Activated CD8-positive, alpha-beta T cell treated with anti-CD3 and anti-CD28 coated beads, Interleukin-2, amount 10 ng/mL, durations not matched to agents 7 days and 5 days (primary cell): ENCODE results near the gene KCNRG. TPM values are rescaled to one million over a fixed set of nuclear protein-coding genes. Genes with fewer than 3 reads are reported as not detected.
"Not testable (repeated sequence)": the region's sequence is repeated elsewhere in the genome, so short reads cannot be mapped to it uniquely, and the experiment has no call there.

Experiments used
- ATAC-seq: fragments of 150-1000 bp; cut with Tn5 transposase; one replicate; pipeline ENCODE4 v1.10.0; 2021; ENCODE audit warnings: moderate library complexity
- CTCF ChIA-PET: fragments of 350-600 bp; sonication (Branson Sonifier 250); formaldehyde crosslinking; loops from one replicate; lab custom pipeline; 2021; ENCODE audit warnings: antibody characterized with exemption; lab: Charles Lee
- POLR2A ChIA-PET: fragments of 350-600 bp; sonication (Branson Sonifier 250); formaldehyde crosslinking; loops from one replicate; lab custom pipeline; 2021; ENCODE audit warnings: antibody characterized with exemption; lab: Charles Lee
- DNase-seq: peaks from one replicate; pipeline ENCODE4 v3.0.0-alpha.2; 2020
- H3K27ac Mint-ChIP-seq: one replicate; pipeline ENCODE4 v1.8.0; 2021; ENCODE audit warnings: mild to moderate bottlenecking, mixed read lengths
- H3K27me3 Mint-ChIP-seq: one replicate; pipeline ENCODE4 v1.8.0; 2021; ENCODE audit warnings: low read depth, mixed read lengths
- H3K36me3 Mint-ChIP-seq: one replicate; pipeline ENCODE4 v1.8.0; 2021; ENCODE audit warnings: low read depth, mixed read lengths
- H3K4me1 Mint-ChIP-seq: one replicate; pipeline ENCODE4 v1.8.0; 2021; ENCODE audit warnings: low read depth, mixed read lengths
- H3K4me3 Mint-ChIP-seq: one replicate; pipeline ENCODE4 v1.8.0; 2021; ENCODE audit warnings: mild to moderate bottlenecking, mixed read lengths
- H3K9me3 Mint-ChIP-seq: one replicate; pipeline ENCODE4 v1.8.0; 2022; ENCODE audit warnings: mixed read lengths; ENCODE audit not compliant: insufficient read depth
- microRNA-seq: library from miRNA; unstranded; fragments of <30 nt; microRNA quantifications from one replicate; pipeline ENCODE4 v1.2.0, GENCODE V29; 2022
- total RNA-seq, 2 experiments: library from RNA; stranded (reverse); gene quantifications; one replicate each; pipeline ENCODE4 v1.2.3, GENCODE V29; 2021

Gene KCNRG
- total RNA-seq, 2 experiments from 2014 or later, result 0.18 to 0.82 TPM

DNA sequence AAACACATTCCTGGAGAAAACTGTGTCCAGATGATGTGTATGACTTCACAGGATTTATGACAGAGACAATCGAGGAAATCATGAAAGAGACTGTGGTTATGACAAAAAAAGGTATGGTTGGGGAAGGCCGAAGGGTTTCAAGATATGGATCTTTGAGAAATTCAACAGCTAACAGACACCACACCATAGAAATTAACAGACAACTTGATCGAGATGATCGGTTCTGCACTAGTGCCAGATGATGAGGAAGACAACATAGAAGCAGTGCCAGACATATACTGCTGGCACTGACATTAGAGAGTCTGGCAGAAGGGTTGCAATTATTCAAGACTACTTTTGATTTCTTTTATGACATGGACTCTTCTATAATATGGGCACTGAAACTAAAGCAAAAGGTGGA, 37.2 kb downstream of the KCNRG start:
- Mint-ChIP-seq H3K4me1 (peaks cover 36% of the 10 kb centered on the region), H3K27me3 (no peaks in the 10 kb centered on the region), H3K27ac (peak overlapping the region; percentile 26), H3K9me3 (no peaks in the 10 kb centered on the region), H3K4me3 (no peak overlapping the region), H3K36me3 (peaks cover 59% of the 10 kb centered on the region)
- no peak for ATAC-seq
- ChIA-PET CTCF (no interaction called here), POLR2A (no interaction called here)
- DNase-seq, result no peak

DNA sequence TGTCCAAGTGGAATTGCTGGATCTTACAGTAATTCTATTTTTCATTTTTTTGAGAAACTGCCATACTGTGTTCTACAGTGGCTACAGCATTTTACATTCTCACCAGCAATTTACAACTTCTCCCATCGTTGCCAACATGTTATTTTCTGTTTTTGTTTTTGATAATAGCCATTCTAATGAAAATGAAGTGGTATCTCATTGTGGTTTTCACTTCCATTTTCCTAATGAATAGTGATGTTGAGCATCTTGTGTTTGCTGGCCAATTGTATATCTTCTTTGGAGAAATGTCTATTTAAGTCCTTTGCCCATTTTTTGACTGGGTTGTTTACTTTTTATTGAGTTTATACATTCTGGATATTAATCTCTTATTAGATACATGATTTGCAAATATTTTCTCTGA, 38.6 kb downstream of the KCNRG start:
- no peaks in the 10 kb centered on the region for H3K27me3 Mint-ChIP-seq
- ATAC-seq (no peak), DNase-seq (no peak)
- ChIA-PET CTCF (no interaction called here), POLR2A (no interaction called here)
- no peak overlapping the region for H3K4me3 Mint-ChIP-seq
- no peaks in the 10 kb centered on the region for H3K9me3 Mint-ChIP-seq
- H3K27ac Mint-ChIP-seq, result no peak overlapping the region
- peaks cover 69% of the 10 kb centered on the region for H3K36me3 Mint-ChIP-seq
- H3K4me1 Mint-ChIP-seq, result peaks cover 46% of the 10 kb centered on the region

DNA sequence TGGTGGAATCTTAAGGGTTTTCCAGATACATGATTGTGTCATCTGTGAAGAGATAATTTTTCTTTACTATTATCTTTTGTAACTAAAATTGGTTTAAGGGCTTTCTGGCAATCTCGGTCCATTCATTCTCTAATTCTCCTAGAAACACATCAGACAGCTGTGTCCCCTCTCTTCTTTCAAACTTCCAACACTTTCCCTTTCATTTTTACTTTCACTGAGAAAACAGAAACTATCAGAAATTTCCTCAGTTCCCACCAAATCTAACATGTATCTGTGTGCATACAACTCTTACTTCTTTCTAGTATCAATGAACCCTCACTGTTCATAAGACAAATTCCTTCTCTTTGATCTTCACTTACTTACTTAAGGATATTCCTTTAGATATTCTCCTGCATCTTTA, 40.2 kb downstream of the KCNRG start:
- Mint-ChIP-seq H3K9me3 (no peaks in the 10 kb centered on the region), H3K27me3 (no peaks in the 10 kb centered on the region), H3K36me3 (peaks cover 77% of the 10 kb centered on the region), H3K4me1 (peaks cover 51% of the 10 kb centered on the region), H3K27ac (no peak overlapping the region), H3K4me3 (no peak overlapping the region)
- ChIA-PET POLR2A (no interaction called here), CTCF (no interaction called here)
- DNase-seq, result no peak
- ATAC-seq, result no peak

DNA sequence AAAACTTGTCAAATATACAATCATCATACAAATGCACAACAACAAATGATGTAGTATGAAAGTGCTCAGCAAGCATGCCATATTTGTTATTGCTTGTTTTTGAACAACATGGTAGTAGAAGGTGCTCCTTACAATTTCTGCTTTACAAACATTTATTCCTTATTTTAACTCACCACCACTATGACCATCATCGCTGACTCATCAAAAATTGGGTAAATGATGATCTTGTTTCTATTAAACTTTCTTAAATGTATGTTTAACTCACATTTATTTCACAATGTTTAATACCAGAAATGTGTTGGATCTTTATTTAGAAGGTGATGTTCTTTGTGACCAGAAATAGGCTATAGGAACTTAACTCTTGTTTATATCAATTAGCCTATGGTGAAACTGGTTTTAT, 45.5 kb downstream of the KCNRG start:
- Mint-ChIP-seq H3K36me3 (peaks cover 54% of the 10 kb centered on the region), H3K27ac (no peak overlapping the region), H3K27me3 (no peaks in the 10 kb centered on the region), H3K9me3 (no peaks in the 10 kb centered on the region), H3K4me3 (no peak overlapping the region), H3K4me1 (peaks cover 27% of the 10 kb centered on the region)
- POLR2A ChIA-PET, result interaction anchor here (1.1 kb wide), 1 partner anchor 20 kb away, joined by 3 read pairs; no protein-coding TSS in a partner anchor
- CTCF ChIA-PET, result interaction anchor here (1.0 to 1.8 kb wide), 2 partner anchors 18 to 851 kb away, joined by 3 to 5 read pairs; no protein-coding TSS in a partner anchor
- ATAC-seq, result no peak
- no peak for DNase-seq

DNA sequence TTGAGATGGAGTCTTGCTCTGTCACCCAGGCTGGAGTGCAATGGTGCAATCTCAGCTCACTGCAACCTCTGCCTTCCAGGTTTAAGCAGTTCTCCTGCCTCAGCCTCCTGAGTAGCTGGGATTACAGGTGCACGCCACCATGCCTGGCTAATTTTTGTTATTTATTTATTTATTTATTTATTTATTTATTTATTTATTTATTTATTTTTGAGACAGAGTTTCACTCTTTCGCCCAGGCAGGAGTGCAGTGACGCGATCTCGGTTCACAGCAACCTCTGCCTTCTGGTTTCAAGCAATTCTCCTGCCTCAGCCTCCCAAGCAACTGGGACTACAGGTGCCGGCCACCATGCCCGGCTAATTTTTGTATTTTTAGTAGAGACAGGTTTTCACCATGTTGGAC, 47.1 kb downstream of the KCNRG start:
- Mint-ChIP-seq H3K4me1 (peaks cover 21% of the 10 kb centered on the region), H3K36me3 (peaks cover 57% of the 10 kb centered on the region)
- H3K4me3 Mint-ChIP-seq, ATAC-seq, H3K27ac Mint-ChIP-seq, H3K27me3 Mint-ChIP-seq, DNase-seq, H3K9me3 Mint-ChIP-seq: not testable (repeated sequence)
- ChIA-PET CTCF (interaction anchor here (0.9 to 1.8 kb wide), 2 partner anchors 23 to 65 kb away, joined by 3 to 4 read pairs; partner anchors contain the start of gene TRIM13), POLR2A (interaction anchor here (0.6 kb wide), 1 partner anchor 21 kb away, joined by 3 read pairs; no protein-coding TSS in a partner anchor)

DNA sequence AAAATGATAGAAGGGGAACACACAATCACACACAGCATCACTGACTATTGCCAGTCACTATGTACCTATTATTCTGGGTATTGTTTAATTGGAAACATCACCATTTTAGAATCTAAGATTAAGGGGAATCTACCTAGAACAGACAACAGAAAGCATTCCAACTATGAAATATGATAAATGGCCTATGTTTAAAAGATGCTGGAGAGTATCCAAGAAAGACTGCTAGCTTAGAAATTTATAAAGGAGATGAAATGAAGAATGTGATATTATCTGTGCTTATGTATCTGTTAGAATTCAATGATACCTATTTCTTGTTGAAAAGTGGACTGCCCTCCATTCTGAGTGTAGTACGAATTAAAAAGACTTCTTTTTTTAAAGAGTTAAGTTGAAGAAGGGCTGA, 50.5 kb downstream of the KCNRG start:
- ChIA-PET POLR2A (interaction anchor here (0.6 to 1.1 kb wide), 2 partner anchors 15 to 67 kb away, joined by 3 read pairs; no protein-coding TSS in a partner anchor), CTCF (interaction anchor here (0.7 to 1.0 kb wide), 2 partner anchors 23 to 88 kb away, joined by 3 to 4 read pairs; no protein-coding TSS in a partner anchor)
- peaks cover 22% of the 10 kb centered on the region for H3K4me1 Mint-ChIP-seq
- no peak for ATAC-seq
- no peak overlapping the region for H3K4me3 Mint-ChIP-seq
- no peaks in the 10 kb centered on the region for H3K9me3 Mint-ChIP-seq
- H3K36me3 Mint-ChIP-seq, result peaks cover 51% of the 10 kb centered on the region
- no peak for DNase-seq
- H3K27me3 Mint-ChIP-seq, result no peaks in the 10 kb centered on the region
- H3K27ac Mint-ChIP-seq, result no peak overlapping the region

DNA sequence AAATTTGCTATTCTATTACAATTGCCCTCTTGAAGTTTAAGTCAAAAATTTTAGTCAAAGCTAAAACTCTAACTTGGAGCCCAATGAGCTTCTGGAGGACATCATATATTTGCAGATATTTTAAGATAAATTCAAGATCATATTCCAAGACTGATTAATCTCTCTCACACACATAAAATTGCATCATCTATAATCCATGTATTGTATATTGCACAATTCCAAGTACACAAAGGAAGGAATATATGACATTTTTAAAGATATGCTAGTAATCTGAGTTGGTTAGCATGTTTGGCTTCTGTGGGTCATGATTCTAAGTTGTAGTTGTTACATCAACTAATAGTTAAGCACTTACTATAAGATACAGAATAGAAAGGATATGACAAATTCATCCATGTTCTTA, 53.3 kb downstream of the KCNRG start:
- peaks cover 40% of the 10 kb centered on the region for H3K4me1 Mint-ChIP-seq
- ChIA-PET POLR2A (interaction anchor here (1.5 kb wide), 1 partner anchor 71 kb away, joined by 4 read pairs; the partner anchor contains the start of gene TRIM13), CTCF (interaction anchor here (0.8 to 1.2 kb wide), 3 partner anchors 11 to 71 kb away, joined by 3 read pairs; no protein-coding TSS in a partner anchor)
- H3K27me3 Mint-ChIP-seq, result no peaks in the 10 kb centered on the region
- no peaks in the 10 kb centered on the region for H3K9me3 Mint-ChIP-seq
- H3K27ac Mint-ChIP-seq, result no peak overlapping the region
- H3K36me3 Mint-ChIP-seq, result peaks cover 60% of the 10 kb centered on the region
- DNase-seq, result no peak
- no peak for ATAC-seq
- no peak overlapping the region for H3K4me3 Mint-ChIP-seq

DNA sequence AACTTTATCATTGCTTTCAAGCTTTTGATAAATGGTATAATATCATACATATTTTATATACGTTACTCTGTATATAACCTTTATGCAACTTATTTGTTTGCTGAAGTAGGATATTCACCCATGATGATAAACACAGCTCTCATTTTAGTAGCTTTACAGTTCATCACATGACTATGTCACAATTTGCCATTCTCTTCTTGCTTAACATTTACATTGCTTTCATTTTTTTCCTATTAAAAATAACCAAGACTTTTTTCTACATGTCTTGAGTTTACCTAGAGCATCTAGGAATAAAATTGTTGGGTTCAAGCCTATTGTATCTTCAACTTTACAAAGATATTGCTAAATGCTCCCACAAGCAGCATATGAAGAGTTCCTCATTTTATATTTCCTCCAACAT, 54.0 kb downstream of the KCNRG start:
- Mint-ChIP-seq H3K36me3 (peaks cover 62% of the 10 kb centered on the region), H3K4me3 (no peak overlapping the region), H3K27me3 (no peaks in the 10 kb centered on the region), H3K4me1 (peaks cover 42% of the 10 kb centered on the region), H3K9me3 (no peaks in the 10 kb centered on the region), H3K27ac (no peak overlapping the region)
- DNase-seq (no peak), ATAC-seq (no peak)
- ChIA-PET POLR2A (interaction anchor here (0.7 to 1.6 kb wide), 3 partner anchors 11 to 56 kb away, joined by 4 to 8 read pairs (median 4); no protein-coding TSS in a partner anchor), CTCF (interaction anchor here (1.0 to 1.2 kb wide), 3 partner anchors 11 to 72 kb away, joined by 3 read pairs; no protein-coding TSS in a partner anchor)

DNA sequence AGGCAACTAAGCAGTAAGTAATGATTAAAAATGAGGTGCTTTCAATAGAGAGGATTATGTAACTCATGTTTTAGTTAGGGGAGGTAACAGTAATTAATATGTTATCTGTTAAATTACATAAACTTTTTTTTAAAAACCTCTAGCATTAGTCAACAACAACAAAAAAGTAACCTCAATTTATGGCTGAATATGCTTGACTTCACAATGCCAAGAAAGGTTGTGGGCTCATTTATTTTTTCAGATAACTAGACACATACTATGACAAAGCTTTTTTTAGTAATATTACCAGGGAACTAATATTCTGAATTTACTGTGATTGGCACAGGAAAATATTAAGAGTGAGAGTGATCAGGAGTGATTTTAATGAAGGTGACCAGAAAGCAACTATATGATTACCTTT, 54.9 kb downstream of the KCNRG start:
- no peaks in the 10 kb centered on the region for H3K27me3 Mint-ChIP-seq
- no peak overlapping the region for H3K27ac Mint-ChIP-seq
- POLR2A ChIA-PET, result interaction anchor here (0.7 to 1.6 kb wide), 3 partner anchors 10 to 55 kb away, joined by 4 to 8 read pairs (median 4); no protein-coding TSS in a partner anchor
- ATAC-seq, result no peak
- H3K36me3 Mint-ChIP-seq, result peaks cover 60% of the 10 kb centered on the region
- DNase-seq, result no peak
- H3K4me1 Mint-ChIP-seq, result peaks cover 42% of the 10 kb centered on the region
- no peak overlapping the region for H3K4me3 Mint-ChIP-seq
- CTCF ChIA-PET, result interaction anchor here (0.6 to 1.0 kb wide), 3 partner anchors 11 to 1335 kb away, joined by 3 to 6 read pairs (median 3); no protein-coding TSS in a partner anchor
- no peaks in the 10 kb centered on the region for H3K9me3 Mint-ChIP-seq

Small RNA genes within 50 kb of the gene (microRNA-seq; reads per million reads assigned to microRNA genes)
- gene MIR15A (3,252 reads per million, percentile 89 among the genes with 10 or more reads in this experiment), gene MIR16-1 (4,204 reads per million, percentile 91 among the genes with 10 or more reads in this experiment), gene MIR3613 (1,337 reads per million, percentile 84 among the genes with 10 or more reads in this experiment)

Other genes starting within 250 kb of the KCNRG start
- gene KPNA3, start 222.8 kb upstream of the KCNRG start, total RNA-seq, result 10 to 100 TPM; 38.7 to 41.2 TPM
- gene SPRYD7, start 79.1 kb upstream of the KCNRG start, total RNA-seq, result 1 to 10 TPM; 3.4 to 4.1 TPM
- 10 to 100 TPM; 11.8 to 12.0 TPM for gene TRIM13, start 18.4 kb upstream of the KCNRG start, total RNA-seq